ENCODE measurements around the gene AFF1. TPM values are rescaled to one million over a fixed set of nuclear protein-coding genes. Genes with fewer than 3 reads are reported as not detected.

Gene AFF1
- total and polyA plus RNA-seq, 4 donors: 7.2 to 42.8 (median 21.5) TPM

GRCh38 chr4:87014284-87014782 lies 79.5 kb downstream of the AFF1 start:
- Histone ChIP-seq H3K9me3 (ENCODE audit: control insufficient read depth in 4 of 4, low read length in 3 of 4) (no peaks in the 10 kb centered on the region), H3K27ac (ENCODE audit: low read depth in 1 of 2, low read length in 2 of 2) (peak overlapping the region; percentile 21 to 90), H3K36me3 (ENCODE audit: control insufficient read depth in 4 of 4, insufficient read depth in 3 of 4, low read depth in 1 of 4, low read length in 3 of 4) (no peaks in the 10 kb centered on the region), H3K9ac (ENCODE audit: low read depth in 1 of 2, low read length in 2 of 2) (peak overlapping the region in 1 of 2 donors; percentile 28), H3K4me1 (ENCODE audit: control insufficient read depth in 4 of 4, insufficient read depth in 4 of 4, low read length in 3 of 4) (peaks cover 8 to 73% (median 55%) of the 10 kb centered on the region in 4 donors), H3K27me3 (ENCODE audit: control insufficient read depth in 4 of 4, insufficient read depth in 4 of 4, low read length in 3 of 4) (no peaks in the 10 kb centered on the region), H3K4me3 (ENCODE audit: low read depth in 1 of 3, low read length in 3 of 3) (no peak overlapping the region)
- 37% methylated on average over 2 of the region's 2 CpGs for WGBS
- no peak for DNase-seq (ENCODE audit: low spot score)
- TF ChIP-seq TAF1 (conservative IDR thresholded peaks at IDR 0.05) (no peak), SP1 (IDR thresholded peaks at IDR 0.05) (no peak), JUND (IDR thresholded peaks at IDR 0.05) (no peak), MAX (IDR thresholded peaks at IDR 0.05) (no peak), GABPA (IDR thresholded peaks at IDR 0.05 in 1 of 2, conservative IDR thresholded peaks at IDR 0.05 in 1 of 2) (no peak), CTCF (IDR thresholded peaks at IDR 0.05; ENCODE audit: low read depth, low read length, missing input control) (no peak), YY1 (IDR thresholded peaks at IDR 0.05) (no peak), REST (IDR thresholded peaks at IDR 0.05) (no peak), HNF4A (conservative IDR thresholded peaks at IDR 0.05) (no peak), EGR1 (IDR thresholded peaks at IDR 0.05; ENCODE audit: low read depth in 2 of 2) (no peak), ATF3 (IDR thresholded peaks at IDR 0.05) (no peak), RAD21 (IDR thresholded peaks at IDR 0.05) (no peak), HNF4G (IDR thresholded peaks at IDR 0.05) (no peak), NR2F2 (IDR thresholded peaks at IDR 0.05) (no peak), RXRA (IDR thresholded peaks at IDR 0.05) (no peak), FOXA1 (IDR thresholded peaks at IDR 0.05) (no peak), ZBTB33 (IDR thresholded peaks at IDR 0.05) (no peak), FOXA2 (IDR thresholded peaks at IDR 0.05) (no peak)

Data from liver (tissue), 9 donors.